Calu3 (cell line): ENCODE results near the gene TRIO. TPM values are rescaled to one million over a fixed set of nuclear protein-coding genes. Genes with fewer than 3 reads are reported as not detected.

Source experiments
- BruUV-seq: library from RNA; stranded (reverse); fragments of 400-500 nt; replicated peaks from 2 replicates; lab custom pipeline; 2021; lab: Mats Ljungman, UMichigan
- CTCF ChIA-PET: fragments of 300-600 bp; sonication (Branson Sonifier 250); formaldehyde crosslinking; loops from one replicate; lab custom pipeline; 2022; ENCODE audit warnings: antibody characterized with exemption; lab: Charles Lee
- DNase-seq: peaks from one replicate; pipeline ENCODE4 v3.0.0; 2022
- H3K27ac Mint-ChIP-seq: one replicate; pipeline ENCODE4 v1.8.0; 2022; ENCODE audit warnings: mixed read lengths; ENCODE audit not compliant: unreplicated experiment
- H3K27me3 Mint-ChIP-seq: one replicate; pipeline ENCODE4 v1.8.0; 2022; ENCODE audit warnings: mixed read lengths; ENCODE audit not compliant: unreplicated experiment
- H3K36me3 Mint-ChIP-seq: one replicate; pipeline ENCODE4 v1.8.0; 2022; ENCODE audit warnings: mild to moderate bottlenecking, moderate library complexity, mixed read lengths; ENCODE audit not compliant: insufficient read depth, unreplicated experiment
- H3K4me1 Mint-ChIP-seq: one replicate; pipeline ENCODE4 v1.8.0; 2022; ENCODE audit warnings: mild to moderate bottlenecking, low read depth, mixed read lengths; ENCODE audit not compliant: unreplicated experiment
- H3K4me3 Mint-ChIP-seq: one replicate; pipeline ENCODE4 v1.8.0; 2022; ENCODE audit warnings: mild to moderate bottlenecking, low read depth, moderate library complexity, mixed read lengths; ENCODE audit not compliant: unreplicated experiment
- H3K9me3 Mint-ChIP-seq: one replicate; pipeline ENCODE4 v1.8.0; 2022; ENCODE audit warnings: low read depth, mixed read lengths; ENCODE audit not compliant: unreplicated experiment
- CTCF ChIP-seq: fragments of 200-600 bp; IDR thresholded peaks from one replicate; pipeline ENCODE4 v1.8.0; 2022; ENCODE audit warnings: antibody characterized with exemption; ENCODE audit not compliant: unreplicated experiment
- intact Hi-C: fragments of 100-400 bp; cut with micrococcal nuclease; formaldehyde crosslinking; loops from one replicate; pipeline ENCODE4 v1.10.0; 2022; ENCODE audit not compliant: unreplicated experiment
- total RNA-seq: library from RNA; stranded (reverse); gene quantifications from 2 replicates; pipeline ENCODE4 v1.2.3, GENCODE V29; 2022

The TRIO gene
- total RNA-seq, 1 experiment from 2014 or later = 183 TPM

GRCh38 chr5:14260637-14261036 is 117.5 kb downstream of the TRIO start:
- intact Hi-C loops = no loop called here
- CTCF ChIA-PET = no interaction called here

GRCh38 chr5:14261235-14261634 is 118.1 kb downstream of the TRIO start:
- Mint-ChIP-seq H3K36me3 (peaks cover 15% of the 10 kb centered on the region), H3K9me3 (peaks cover 2% of the 10 kb centered on the region), H3K27ac (no peak overlapping the region), H3K4me1 (peaks cover 39% of the 10 kb centered on the region), H3K27me3 (no peaks in the 10 kb centered on the region), H3K4me3 (no peak overlapping the region)
- DNase-seq = no peak
- CTCF ChIA-PET = no interaction called here
- intact Hi-C loops = no loop called here
- no peak for TF ChIP-seq CTCF
- no TSS peak for BruUV-seq

More at GRCh38 chr5:14260637-14261036, 117.5 kb downstream of the TRIO start:
- no peak for DNase-seq
- peaks cover 33% of the 10 kb centered on the region for H3K4me1 Mint-ChIP-seq
- H3K27me3 Mint-ChIP-seq = no peaks in the 10 kb centered on the region
- peaks cover 7% of the 10 kb centered on the region for H3K9me3 Mint-ChIP-seq
- H3K27ac Mint-ChIP-seq = no peak overlapping the region
- TF ChIP-seq CTCF = no peak
- H3K4me3 Mint-ChIP-seq = no peak overlapping the region
- no TSS peak for BruUV-seq
- peaks cover 20% of the 10 kb centered on the region for H3K36me3 Mint-ChIP-seq

- Mint-ChIP-seq H3K9me3 (no peaks in the 10 kb centered on the region), H3K4me3 (no peak overlapping the region), H3K4me1 (peaks cover 46% of the 10 kb centered on the region), H3K36me3 (peaks cover 11% of the 10 kb centered on the region), H3K27me3 (no peaks in the 10 kb centered on the region), H3K27ac (peak overlapping the region; percentile 2)
- DNase-seq = no peak
- CTCF ChIA-PET = no interaction called here
- intact Hi-C loops = no loop called here
- no TSS peak for BruUV-seq
- TF ChIP-seq CTCF = no peak
Observed at GRCh38 chr5:14261856-14262611, 118.9 kb downstream of the TRIO start.

- no peak for TF ChIP-seq CTCF
- BruUV-seq = no TSS peak
- H3K36me3 Mint-ChIP-seq = peaks cover 5% of the 10 kb centered on the region
- H3K27me3 Mint-ChIP-seq = no peaks in the 10 kb centered on the region
- intact Hi-C loops = no loop called here
- peaks cover 57% of the 10 kb centered on the region for H3K4me1 Mint-ChIP-seq
- peak overlapping the region; percentile 2 for H3K27ac Mint-ChIP-seq
- CTCF ChIA-PET = interaction anchor here (0.6 kb wide), 1 partner anchor 202 kb away, joined by 3 read pairs; no protein-coding TSS in a partner anchor
- no peak for DNase-seq
- H3K4me3 Mint-ChIP-seq = no peak overlapping the region
- no peaks in the 10 kb centered on the region for H3K9me3 Mint-ChIP-seq
Observed at GRCh38 chr5:14263113-14263512, 120.0 kb downstream of the TRIO start.
